ENCODE measurements around the gene GMDS.
A peak's percentile ranks its signal among the peaks of the same experiment; 100 is the strongest.

Gene GMDS

GRCh38 chr6:1663511-1663910 lies 581.9 kb downstream of the GMDS start:
- no peak for DNase-seq

- DNase-seq, result no peak
Observed at GRCh38 chr6:1662534-1662933, 582.9 kb downstream of the GMDS start.

- DNase-seq, result no peak
Observed at GRCh38 chr6:1659816-1660215, 585.6 kb downstream of the GMDS start.

GRCh38 chr6:1658212-1659005 lies 587.0 kb downstream of the GMDS start:
- DNase-seq, result no peak

- no peak for DNase-seq
Observed at GRCh38 chr6:1657771-1658165, 587.6 kb downstream of the GMDS start.

- peak; percentile 64 for DNase-seq
Observed at GRCh38 chr6:1657116-1657770, 588.2 kb downstream of the GMDS start.

GRCh38 chr6:1654054-1654453 lies 591.4 kb downstream of the GMDS start:
- no peak for DNase-seq

GRCh38 chr6:1652842-1653241 lies 592.6 kb downstream of the GMDS start:
- DNase-seq, result no peak

- DNase-seq, result no peak
Observed at GRCh38 chr6:1651362-1651761, 594.0 kb downstream of the GMDS start.

GRCh38 chr6:1645466-1646185 lies 599.8 kb downstream of the GMDS start:
- no peak for DNase-seq

GRCh38 chr6:1644516-1645060 lies 600.8 kb downstream of the GMDS start:
- DNase-seq, result no peak

GRCh38 chr6:1643830-1644445 lies 601.5 kb downstream of the GMDS start:
- no peak for DNase-seq

GRCh38 chr6:1643111-1643510 lies 602.3 kb downstream of the GMDS start:
- no peak for DNase-seq

- no peak for DNase-seq
Observed at GRCh38 chr6:1641343-1641885, 604.0 kb downstream of the GMDS start.

GRCh38 chr6:1640476-1640875 lies 604.9 kb downstream of the GMDS start:
- DNase-seq, result no peak

- no peak for DNase-seq
Observed at GRCh38 chr6:1639430-1639829, 606.0 kb downstream of the GMDS start.

- DNase-seq, result no peak
Observed at GRCh38 chr6:1636971-1637871, 608.2 kb downstream of the GMDS start.

- no peak for DNase-seq
Observed at GRCh38 chr6:1636272-1636825, 609.1 kb downstream of the GMDS start.

- DNase-seq, result peak; percentile 33
Observed at GRCh38 chr6:1635305-1636010, 609.9 kb downstream of the GMDS start.

GRCh38 chr6:1634081-1634480 lies 611.3 kb downstream of the GMDS start:
- no peak for DNase-seq

All from eye (tissue), 1 donor.